K562 treated with DMSO at 1 percent for 4 hours (cell line): ENCODE data around the gene BSND. TPM values are rescaled to one million over a fixed set of nuclear protein-coding genes. Genes with fewer than 3 reads are reported as not detected.

Experiments used
- total RNA-seq: library from RNA; unstranded; fragments of 300-600 nt; gene quantifications from 2 replicates; pipeline ENCODE4 v1.2.3, GENCODE V29; 2022; ENCODE audit not compliant: insufficient read depth

Gene BSND
- total RNA-seq, result not detected in 2 replicates

DNA sequence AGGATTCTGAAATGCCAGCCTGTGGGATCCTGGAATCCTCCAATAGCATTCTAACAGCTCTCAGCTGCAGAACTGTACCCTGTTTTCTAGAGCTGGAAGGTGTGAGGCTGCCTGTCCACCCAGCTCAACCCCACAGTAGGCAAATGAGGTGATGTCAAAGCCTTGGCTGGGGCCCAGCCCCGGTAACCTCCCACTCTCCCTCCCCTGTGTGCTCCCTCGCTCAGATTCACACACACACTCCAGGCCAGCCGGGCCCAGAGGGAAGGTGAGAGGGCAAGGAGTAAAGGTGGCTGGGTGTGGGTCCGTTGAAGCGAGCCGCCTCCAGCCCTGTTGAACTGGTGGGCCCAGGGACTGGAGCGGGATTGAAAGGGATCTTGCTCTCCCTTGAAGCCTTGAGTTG, at the start of gene BSND:
Gene BSND (plus strand): TSS at position 257 of the 400 bp plus-strand sequence. CDS start 254 bp downstream, outside the sequence.

DNA sequence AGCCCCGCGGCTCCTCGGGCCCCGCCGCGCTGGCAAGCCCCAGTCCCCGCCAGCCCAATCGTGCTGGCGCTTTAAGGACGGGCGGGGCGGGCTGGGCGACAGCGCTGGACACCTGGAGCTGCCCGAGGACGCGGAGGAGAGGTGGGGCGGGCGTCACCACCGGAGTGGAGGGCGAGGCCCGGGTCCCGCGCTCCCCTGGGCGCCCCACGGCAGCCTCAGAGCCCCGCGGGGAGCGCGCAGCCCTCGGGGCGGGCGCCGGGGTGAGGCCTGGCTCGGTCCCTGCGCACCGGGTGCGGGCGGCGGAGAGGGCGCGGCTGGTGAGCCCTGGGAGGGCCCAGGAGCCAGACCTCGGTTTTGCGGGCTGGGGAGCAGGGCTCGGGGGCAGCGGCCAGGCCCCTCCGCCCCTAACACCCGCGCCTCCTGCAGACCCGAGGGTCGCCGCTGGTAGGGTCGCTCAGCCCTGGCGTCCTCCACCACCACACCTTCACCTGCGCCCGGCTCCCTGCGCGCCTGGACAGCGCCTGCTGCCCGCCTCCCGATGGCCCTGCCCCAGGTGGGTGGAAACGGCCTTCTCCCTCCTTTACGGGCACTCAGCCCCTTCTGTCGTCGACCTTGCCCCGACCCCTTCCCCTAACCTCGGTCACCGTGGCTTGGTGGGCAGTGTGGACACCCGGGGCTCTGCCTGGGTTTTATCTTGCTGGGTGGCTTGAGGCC, 18.0 kb upstream of the BSND start, which contains the start of gene TMEM61:
Gene TMEM61 (plus strand): TSS at position 101 of the 714 bp plus-strand sequence. CDS start 438 bp downstream, at position 539.

DNA sequence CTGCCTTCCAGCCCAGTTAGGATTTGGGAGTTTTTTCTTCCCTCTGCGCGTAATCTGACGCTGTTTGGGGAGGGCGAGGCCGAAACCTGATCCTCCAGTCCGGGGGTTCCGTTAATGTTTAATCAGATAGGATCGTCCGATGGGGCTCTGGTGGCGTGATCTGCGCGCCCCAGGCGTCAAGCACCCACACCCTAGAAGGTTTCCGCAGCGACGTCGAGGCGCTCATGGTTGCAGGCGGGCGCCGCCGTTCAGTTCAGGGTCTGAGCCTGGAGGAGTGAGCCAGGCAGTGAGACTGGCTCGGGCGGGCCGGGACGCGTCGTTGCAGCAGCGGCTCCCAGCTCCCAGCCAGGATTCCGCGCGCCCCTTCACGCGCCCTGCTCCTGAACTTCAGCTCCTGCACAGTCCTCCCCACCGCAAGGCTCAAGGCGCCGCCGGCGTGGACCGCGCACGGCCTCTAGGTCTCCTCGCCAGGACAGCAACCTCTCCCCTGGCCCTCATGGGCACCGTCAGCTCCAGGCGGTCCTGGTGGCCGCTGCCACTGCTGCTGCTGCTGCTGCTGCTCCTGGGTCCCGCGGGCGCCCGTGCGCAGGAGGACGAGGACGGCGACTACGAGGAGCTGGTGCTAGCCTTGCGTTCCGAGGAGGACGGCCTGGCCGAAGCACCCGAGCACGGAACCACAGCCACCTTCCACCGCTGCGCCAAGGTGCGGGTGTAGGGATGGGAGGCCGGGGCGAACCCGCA, 40.8 kb downstream of the BSND start, which contains the start of gene PCSK9:
Gene PCSK9 (plus strand): TSS at position 207 of the 741 bp plus-strand sequence. CDS start 290 bp downstream, at position 497.

Other genes starting within 250 kb of the BSND start
- 5.9 and 8.6 TPM in 2 replicates for gene PARS2, start 234.4 kb upstream of the BSND start, total RNA-seq
- gene TTC22, start 197.6 kb upstream of the BSND start, total RNA-seq, result 0.17 TPM in 1 of 2 replicates, not detected in the other
- 81.5 and 99.8 TPM in 2 replicates for gene DHCR24, start 111.7 kb upstream of the BSND start, total RNA-seq
- gene TMEM61, start 18.3 kb upstream of the BSND start, total RNA-seq, result not detected in 2 replicates
- gene PCSK9, start 40.6 kb downstream of the BSND start, total RNA-seq, result 80.7 and 100.0 TPM in 2 replicates
- gene USP24, start 216.4 kb downstream of the BSND start, total RNA-seq, result 10.6 and 14.5 TPM in 2 replicates